Heart right ventricle (tissue), 16 donors: ENCODE results near the gene FSTL5. TPM values are rescaled to one million over a fixed set of nuclear protein-coding genes. Genes with fewer than 3 reads are reported as not detected.

Source experiments
- ATAC-seq, 8 donors: fragments of 200-7000 bp; cut with Tn5 transposase; one replicate each; pipeline ENCODE4 v1.9.1; 2020; ENCODE audit warnings: mild to moderate bottlenecking in 8 of 8, moderate library complexity in 8 of 8, moderate number of reproducible peaks in 1 of 8
- DNase-seq, 2 donors: peaks; one replicate each; pipeline ENCODE4 v3.0.0-alpha.2; 2020
- H3K27ac ChIP-seq, 10 donors: fragments of 200-600 bp; sonication (generic) in 2 of 10; one replicate each; pipeline versions ENCODE4 v1.5.0 to v1.8.0; 2020 to 2022; ENCODE audit warnings: mild to moderate bottlenecking in 3 of 10
- H3K27me3 ChIP-seq, 7 donors: fragments of 200-600 bp; one replicate each; pipeline ENCODE4 v1.8.0; 2021 to 2022; ENCODE audit warnings: mild to moderate bottlenecking in 2 of 7
- H3K36me3 ChIP-seq, 9 donors: fragments of 200-600 bp; sonication (generic) in 1 of 9; one replicate each; pipeline versions ENCODE4 v1.5.0 to v1.8.0; 2020 to 2022; ENCODE audit warnings: mild to moderate bottlenecking in 2 of 9
- H3K4me1 ChIP-seq, 9 donors: fragments of 200-600 bp; sonication (generic) in 1 of 9; one replicate each; pipeline versions ENCODE4 v1.5.0 to v1.8.0; 2020 to 2022; ENCODE audit warnings: mild to moderate bottlenecking in 4 of 9
- H3K4me3 ChIP-seq, 10 donors: fragments of 200-600 bp; sonication (generic) in 2 of 10; one replicate each; pipeline versions ENCODE4 v1.5.0 to v1.8.0; 2020 to 2022; ENCODE audit warnings: mild to moderate bottlenecking in 7 of 10, moderate library complexity in 2 of 10
- H3K9me3 ChIP-seq, 11 donors: fragments of 200-600 bp in 10 of 11; sonication (generic) in 2 of 11; one replicate each; pipeline versions ENCODE4 v1.5.0 to v1.8.0; 2013 to 2022; ENCODE audit warnings: mild to moderate bottlenecking in 2 of 11, control low read depth in 1 of 11, moderate library complexity in 1 of 11
- CTCF ChIP-seq, 9 donors: fragments of 200-600 bp; sonication (generic) in 2 of 9; IDR thresholded peaks; one replicate each; pipeline versions ENCODE4 v1.5.0 to v1.8.0; 2021 to 2022; ENCODE audit warnings: antibody characterized with exemption in 9 of 9, mild to moderate bottlenecking in 5 of 9, moderate library complexity in 1 of 9
- WGBS, 2 donors: extraction: QIAGEN DNeasy Blood & Tissue Kit; methylation state at CpG; one replicate each; pipeline ENCODE4 v1.1.7; 2013; ENCODE audit warnings: inconsistent platforms in 1 of 2; 5-methylcytosine and 5-hydroxymethylcytosine counted together
- intact Hi-C, 10 donors: fragments of 100-400 bp; cut with DNase I; formaldehyde crosslinking; loops; one replicate each; pipeline versions ENCODE4 v1.11.1 to v1.14.2; 2022
- polyA plus RNA-seq, 2 donors: library from polyadenylated mRNA; stranded (reverse); fragments of 200-250 nt; gene quantifications; one replicate each; pipeline ENCODE4 v1.2.3, GENCODE V29; 2013
- total RNA-seq, 10 donors: library from RNA; stranded (reverse); fragmentation: NEBNext Ultra II Directional in 3 of 10; extraction: Animal tissue kit (Norgen Biotek cat#: 25700) in 3 of 10; gene quantifications; one replicate each; pipeline versions ENCODE4 v1.2.1 to v1.2.4, GENCODE V29; 2021 to 2023
- donor health status: Arrhythmogenic right ventricular cardiomyopathy.
- donor health status: ischemic (EF 13 %, LVEDD 7.1; RV severe dilation, severe dysfunction).
- donor health status: healthy with polysubstance abuse.
- donor health status: DM: no; HTN: yes; CAD: no.
- donor health status: DM: no; HTN: no; CAD: no.
- donor health status: ischemic (EF 25% LVEDD 6.9; RV normal size, moderate dysfunction).
- donor health status: ischemic (EF 25% LVEDD 5.7; RV mildly dilated, moderate dysfunction).
- donor health status: healthy.
- donor health status: DM: yes; HTN: yes; CAD: no.
- donor health status: Ischemic cardiomyopathy.
- donor health status: ischemic (EF 35%, LVEDD 5.7; RV mildly dilated, moderate dysfunction).
- donor health status: nonischemic (EF 11% LVEDD 7.7; RV severe dilation, severe dysfunction).
- donor health status: DM: yes; HTN: yes; CAD: no.
- donor health status: PGD.
- donor health status: ischemic (EF 29% LVEDD 5.4; RV normal size, mild dysfunction).
- donor health status: nonischemic (EF 23%, LVEDD 6.1; RV moderate dilation, normal function).

Gene FSTL5
- total and polyA plus RNA-seq, 12 donors: 0.01 TPM; not detected in 11

GRCh38 chr4:161444626-161445025, 719.2 kb downstream of the FSTL5 start:
- Histone ChIP-seq H3K36me3 (no peaks in the 10 kb centered on the region), H3K4me1 (no peaks in the 10 kb centered on the region), H3K4me3 (no peak overlapping the region), H3K9me3 (no peaks in the 10 kb centered on the region), H3K27ac (no peak overlapping the region), H3K27me3 (no peaks in the 10 kb centered on the region)
- 57 to 77% methylated on average over 1 of the region's 1 CpG for WGBS, 2 donors
- intact Hi-C loops: no loop called here
- no peak for TF ChIP-seq CTCF (IDR thresholded peaks at IDR 0.05)
- DNase-seq: no peak
- ATAC-seq: no peak

GRCh38 chr4:161442921-161443320, 720.9 kb downstream of the FSTL5 start:
- Histone ChIP-seq H3K27ac (no peak overlapping the region), H3K4me3 (no peak overlapping the region), H3K9me3 (no peaks in the 10 kb centered on the region), H3K36me3 (no peaks in the 10 kb centered on the region), H3K4me1 (no peaks in the 10 kb centered on the region), H3K27me3 (no peaks in the 10 kb centered on the region)
- DNase-seq (no peak), ATAC-seq (no peak)
- intact Hi-C loops: no loop called here
- TF ChIP-seq CTCF (IDR thresholded peaks at IDR 0.05): no peak
- 88 to 91% methylated on average over 1 of the region's 1 CpG for WGBS, 2 donors

GRCh38 chr4:161438096-161438495, 725.7 kb downstream of the FSTL5 start:
- DNase-seq: no peak
- Histone ChIP-seq H3K27ac (no peak overlapping the region), H3K4me1 (no peaks in the 10 kb centered on the region), H3K4me3 (no peak overlapping the region), H3K27me3 (no peaks in the 10 kb centered on the region), H3K9me3 (peaks cover 0 to 12% (median 0%) of the 10 kb centered on the region in 11 donors), H3K36me3 (no peaks in the 10 kb centered on the region)
- TF ChIP-seq CTCF (IDR thresholded peaks at IDR 0.05): no peak
- ATAC-seq: no peak
- intact Hi-C loops: no loop called here
- 94 to 100% methylated on average over 2 of the region's 2 CpGs for WGBS, 2 donors

GRCh38 chr4:161428180-161428965, 735.4 kb downstream of the FSTL5 start:
- DNase-seq: no peak
- WGBS, 2 donors: 88 to 90% methylated on average over 13 of the region's 13 CpGs
- Histone ChIP-seq H3K9me3 (peaks cover 0 to 27% (median 0%) of the 10 kb centered on the region in 11 donors), H3K4me1 (no peaks in the 10 kb centered on the region), H3K27ac (no peak overlapping the region), H3K27me3 (no peaks in the 10 kb centered on the region), H3K36me3 (no peaks in the 10 kb centered on the region), H3K4me3 (no peak overlapping the region)
- TF ChIP-seq CTCF (IDR thresholded peaks at IDR 0.05): no peak
- intact Hi-C loops: no loop called here
- no peak for ATAC-seq
